Measurements from ENCODE around the gene ELSPBP1. TPM values are rescaled to one million over a fixed set of nuclear protein-coding genes. Genes with fewer than 3 reads are reported as not detected.
"Not testable (repeated sequence)": the region's sequence is repeated elsewhere in the genome, so short reads cannot be mapped to it uniquely, and the experiment has no call there.

Gene ELSPBP1
- total RNA-seq: not detected

- Histone ChIP-seq H3K9me3 (no peaks in the 10 kb centered on the region), H3K36me3 (no peaks in the 10 kb centered on the region), H3K4me1 (no peaks in the 10 kb centered on the region), H3K4me3 (no peak within 1 kb of the TSS), H3K27ac (no peak within 1 kb of the TSS), H3K27me3 (no peaks in the 10 kb centered on the region)
- 64 to 66% methylated on average over 5 of the region's 5 CpGs for WGBS, 2 donors
- TF ChIP-seq POLR2AphosphoS5 (IDR thresholded peaks at IDR 0.05) (no peak), EP300 (IDR thresholded peaks at IDR 0.05) (no peak), POLR2A (IDR thresholded peaks at IDR 0.05) (no peak), CTCF (IDR thresholded peaks at IDR 0.05) (no peak)
- DNase-seq (no peak), ATAC-seq (ENCODE audit: low FRiP score in 2 of 2) (no peak)
These were observed at the start of gene ELSPBP1 for GRCh38 chr19:47994209-47994802. TSS of gene ELSPBP1 (plus strand) at chr19:47994632. CDS start at chr19:48008668, 14,036 bp downstream.

GRCh38 chr19:47949852-47950521, 44.4 kb upstream of the ELSPBP1 start:
- DNase-seq: peak; percentile 30 to 77
- WGBS, 2 donors: 77 to 87% methylated on average over 22 to 23 of the region's 24 CpGs

GRCh38 chr19:47952132-47952531, 42.3 kb upstream of the ELSPBP1 start:
- not testable (repeated sequence) for ATAC-seq (ENCODE audit: low FRiP score in 2 of 2); DNase-seq; H3K4me1 ChIP-seq; H3K27me3 ChIP-seq; H3K36me3 ChIP-seq; H3K4me3 ChIP-seq; H3K27ac ChIP-seq; H3K9me3 ChIP-seq
- WGBS, 2 donors: 62% methylated on average over 15 of the region's 21 CpGs; no CpG with 5 or more reads in 1 of the 2 donors

More at GRCh38 chr19:47949852-47950521, 44.4 kb upstream of the ELSPBP1 start:
- not testable (repeated sequence) for H3K27ac ChIP-seq; H3K4me1 ChIP-seq; H3K9me3 ChIP-seq; ATAC-seq (ENCODE audit: low FRiP score in 2 of 2); H3K4me3 ChIP-seq; H3K36me3 ChIP-seq; H3K27me3 ChIP-seq

- H3K27ac ChIP-seq; ATAC-seq (ENCODE audit: low FRiP score in 2 of 2); H3K9me3 ChIP-seq; H3K4me1 ChIP-seq; H3K27me3 ChIP-seq; H3K4me3 ChIP-seq; H3K36me3 ChIP-seq: not testable (repeated sequence)
- DNase-seq: peak in 1 of 2 donors; percentile 51
- WGBS, 2 donors: 90 to 94% methylated on average over 6 to 8 of the region's 11 CpGs
These were observed 38.5 kb upstream of the ELSPBP1 start for GRCh38 chr19:47955936-47956335.

GRCh38 chr19:47973529-47973928, 20.9 kb upstream of the ELSPBP1 start:
- no peak for DNase-seq
- Histone ChIP-seq H3K4me3 (no peak overlapping the region), H3K27me3 (no peaks in the 10 kb centered on the region), H3K9me3 (no peaks in the 10 kb centered on the region), H3K4me1 (no peaks in the 10 kb centered on the region), H3K36me3 (no peaks in the 10 kb centered on the region), H3K27ac (no peak overlapping the region)
- no peak for ATAC-seq (ENCODE audit: low FRiP score in 2 of 2)
- WGBS, 2 donors: 78 to 79% methylated on average over 6 of the region's 6 CpGs
- TF ChIP-seq EP300 (IDR thresholded peaks at IDR 0.05): no peak
- TF ChIP-seq POLR2A (IDR thresholded peaks at IDR 0.05): no peak
- no peak for TF ChIP-seq POLR2AphosphoS5 (IDR thresholded peaks at IDR 0.05)
- TF ChIP-seq CTCF (IDR thresholded peaks at IDR 0.05): no peak

- no peaks in the 10 kb centered on the region for H3K27me3 ChIP-seq
- peak in 1 of 2 donors; percentile 30 for DNase-seq
- H3K4me3 ChIP-seq: no peak overlapping the region
- H3K4me1 ChIP-seq: no peaks in the 10 kb centered on the region
- ATAC-seq (ENCODE audit: low FRiP score in 2 of 2): no peak
- no peaks in the 10 kb centered on the region for H3K36me3 ChIP-seq
- H3K9me3 ChIP-seq: no peaks in the 10 kb centered on the region
- WGBS, 2 donors: 44 to 55% methylated on average over 8 to 10 of the region's 10 CpGs
- H3K27ac ChIP-seq: no peak overlapping the region
- TF ChIP-seq CTCF (IDR thresholded peaks at IDR 0.05) (no peak), POLR2A (IDR thresholded peaks at IDR 0.05) (no peak), EP300 (IDR thresholded peaks at IDR 0.05) (no peak), POLR2AphosphoS5 (IDR thresholded peaks at IDR 0.05) (no peak)
These were observed 3.1 kb upstream of the ELSPBP1 start for GRCh38 chr19:47991191-47991808.

All from upper lobe of left lung (tissue), 6 donors.